ENCODE measurements around the gene LRRC34.

- no peak for TF ChIP-seq POLR2A (IDR thresholded peaks at IDR 0.05)
- no peak for TF ChIP-seq CTCF (IDR thresholded peaks at IDR 0.05 in 4 of 5, conservative IDR thresholded peaks at IDR 0.05 in 1 of 5)
Observed at GRCh38 chr3:169811631-169812331, 923 bp downstream of the LRRC34 start.

Data from gastrocnemius medialis (tissue), 4 donors.